Measurements from ENCODE around the gene THEM4.

- TF ChIP-seq POLR2A (IDR thresholded peaks at IDR 0.05; ENCODE audit: control extremely low read depth in 1 of 2, low read depth in 2 of 2, low read length in 2 of 2) = no peak
- TF ChIP-seq, protein P1, sequence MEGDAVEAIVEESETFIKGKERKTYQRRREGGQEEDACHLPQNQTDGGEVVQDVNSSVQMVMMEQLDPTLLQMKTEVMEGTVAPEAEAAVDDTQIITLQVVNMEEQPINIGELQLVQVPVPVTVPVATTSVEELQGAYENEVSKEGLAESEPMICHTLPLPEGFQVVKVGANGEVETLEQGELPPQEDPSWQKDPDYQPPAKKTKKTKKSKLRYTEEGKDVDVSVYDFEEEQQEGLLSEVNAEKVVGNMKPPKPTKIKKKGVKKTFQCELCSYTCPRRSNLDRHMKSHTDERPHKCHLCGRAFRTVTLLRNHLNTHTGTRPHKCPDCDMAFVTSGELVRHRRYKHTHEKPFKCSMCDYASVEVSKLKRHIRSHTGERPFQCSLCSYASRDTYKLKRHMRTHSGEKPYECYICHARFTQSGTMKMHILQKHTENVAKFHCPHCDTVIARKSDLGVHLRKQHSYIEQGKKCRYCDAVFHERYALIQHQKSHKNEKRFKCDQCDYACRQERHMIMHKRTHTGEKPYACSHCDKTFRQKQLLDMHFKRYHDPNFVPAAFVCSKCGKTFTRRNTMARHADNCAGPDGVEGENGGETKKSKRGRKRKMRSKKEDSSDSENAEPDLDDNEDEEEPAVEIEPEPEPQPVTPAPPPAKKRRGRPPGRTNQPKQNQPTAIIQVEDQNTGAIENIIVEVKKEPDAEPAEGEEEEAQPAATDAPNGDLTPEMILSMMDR (IDR thresholded peaks at IDR 0.05; ENCODE audit: control extremely low read depth in 1 of 3, insufficient read depth in 1 of 3, low read depth in 1 of 3, low read length in 3 of 3) = no peak
- TF ChIP-seq CBX8 (IDR thresholded peaks at IDR 0.05; ENCODE audit: borderline replicate concordance, low read depth, low read length) = no peak
- no peak for TF ChIP-seq TAF1 (IDR thresholded peaks at IDR 0.05; ENCODE audit: low read depth, low read length)
- TF ChIP-seq, protein P2, sequence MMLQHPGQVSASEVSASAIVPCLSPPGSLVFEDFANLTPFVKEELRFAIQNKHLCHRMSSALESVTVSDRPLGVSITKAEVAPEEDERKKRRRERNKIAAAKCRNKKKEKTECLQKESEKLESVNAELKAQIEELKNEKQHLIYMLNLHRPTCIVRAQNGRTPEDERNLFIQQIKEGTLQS (IDR thresholded peaks at IDR 0.05; ENCODE audit: insufficient read depth, low read depth, low read length) = no peak
- no peak for TF ChIP-seq SIN3A (conservative IDR thresholded peaks at IDR 0.05 in 1 of 2, IDR thresholded peaks at IDR 0.05 in 1 of 2; ENCODE audit: low read depth in 1 of 2, low read length in 2 of 2)
- TF ChIP-seq CEBPB (IDR thresholded peaks at IDR 0.05; ENCODE audit: low read depth, low read length) = no peak
- TF ChIP-seq, protein P3, sequence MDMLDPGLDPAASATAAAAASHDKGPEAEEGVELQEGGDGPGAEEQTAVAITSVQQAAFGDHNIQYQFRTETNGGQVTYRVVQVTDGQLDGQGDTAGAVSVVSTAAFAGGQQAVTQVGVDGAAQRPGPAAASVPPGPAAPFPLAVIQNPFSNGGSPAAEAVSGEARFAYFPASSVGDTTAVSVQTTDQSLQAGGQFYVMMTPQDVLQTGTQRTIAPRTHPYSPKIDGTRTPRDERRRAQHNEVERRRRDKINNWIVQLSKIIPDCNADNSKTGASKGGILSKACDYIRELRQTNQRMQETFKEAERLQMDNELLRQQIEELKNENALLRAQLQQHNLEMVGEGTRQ (IDR thresholded peaks at IDR 0.05; ENCODE audit: low read length) = no peak
- no peak for TF ChIP-seq EZH2 (IDR thresholded peaks at IDR 0.05; ENCODE audit: low read depth, low read length, severe bottlenecking)
Measured at GRCh38 chr1:151944857-151945575, 35.7 kb upstream of the THEM4 start.
